Stimulated activated CD4-positive, alpha-beta T cell treated with anti-CD3 and anti-CD28 coated beads, Interleukin-15, amount 100 ng/mL, for 1 hour (primary cell): ENCODE results near the gene MPPED1.

ENCODE experiments used
- DNase-seq, 2 donors: peaks; one replicate each; pipeline ENCODE4 v3.0.0-alpha.2; 2020; ENCODE audit warnings: low read depth in 1 of 2, low spot score in 1 of 2

The MPPED1 gene

DNA sequence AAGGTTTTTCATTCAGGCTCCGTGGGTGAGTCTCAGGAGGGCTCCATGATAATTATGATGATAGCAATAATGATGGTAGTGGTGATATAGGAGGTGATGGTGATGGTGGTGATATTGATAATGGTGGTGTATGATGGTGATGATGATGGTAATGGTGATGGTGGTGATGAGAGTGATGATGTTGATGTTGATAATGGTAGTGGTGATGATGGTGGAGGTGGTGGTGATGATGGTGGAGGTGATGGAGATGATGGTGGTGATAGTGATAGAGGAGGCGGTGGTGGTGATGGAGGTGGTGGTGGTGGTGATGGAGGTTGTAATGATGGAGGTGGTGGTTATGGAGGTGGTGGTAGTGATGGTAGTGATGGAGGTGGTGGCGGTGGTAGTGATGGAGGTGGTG, 79.4 kb downstream of the MPPED1 start:
- DNase-seq = no peak

DNA sequence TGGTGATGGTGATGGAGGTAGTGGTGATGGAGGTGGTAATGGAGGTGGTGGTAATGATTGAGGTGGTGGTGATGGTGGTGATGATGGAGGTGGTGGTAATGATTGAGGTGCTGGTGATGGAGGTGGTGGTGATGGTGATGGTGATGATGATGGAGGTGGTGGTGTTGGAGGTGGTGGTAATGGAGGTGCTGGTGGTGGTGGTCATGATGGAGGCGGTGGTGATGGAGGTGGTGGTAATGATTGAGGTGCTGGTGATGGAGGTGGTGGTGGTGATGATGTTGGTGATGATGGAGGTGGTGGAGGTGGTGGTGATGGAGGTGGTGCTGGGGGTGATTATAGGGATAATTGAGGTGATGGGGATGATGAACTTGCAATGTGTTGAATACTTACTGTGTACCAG, 79.9 kb downstream of the MPPED1 start:
- DNase-seq = no peak

- no peak for DNase-seq
Observed at GRCh38 chr22:43493297-43493696, 81.5 kb downstream of the MPPED1 start.

DNA sequence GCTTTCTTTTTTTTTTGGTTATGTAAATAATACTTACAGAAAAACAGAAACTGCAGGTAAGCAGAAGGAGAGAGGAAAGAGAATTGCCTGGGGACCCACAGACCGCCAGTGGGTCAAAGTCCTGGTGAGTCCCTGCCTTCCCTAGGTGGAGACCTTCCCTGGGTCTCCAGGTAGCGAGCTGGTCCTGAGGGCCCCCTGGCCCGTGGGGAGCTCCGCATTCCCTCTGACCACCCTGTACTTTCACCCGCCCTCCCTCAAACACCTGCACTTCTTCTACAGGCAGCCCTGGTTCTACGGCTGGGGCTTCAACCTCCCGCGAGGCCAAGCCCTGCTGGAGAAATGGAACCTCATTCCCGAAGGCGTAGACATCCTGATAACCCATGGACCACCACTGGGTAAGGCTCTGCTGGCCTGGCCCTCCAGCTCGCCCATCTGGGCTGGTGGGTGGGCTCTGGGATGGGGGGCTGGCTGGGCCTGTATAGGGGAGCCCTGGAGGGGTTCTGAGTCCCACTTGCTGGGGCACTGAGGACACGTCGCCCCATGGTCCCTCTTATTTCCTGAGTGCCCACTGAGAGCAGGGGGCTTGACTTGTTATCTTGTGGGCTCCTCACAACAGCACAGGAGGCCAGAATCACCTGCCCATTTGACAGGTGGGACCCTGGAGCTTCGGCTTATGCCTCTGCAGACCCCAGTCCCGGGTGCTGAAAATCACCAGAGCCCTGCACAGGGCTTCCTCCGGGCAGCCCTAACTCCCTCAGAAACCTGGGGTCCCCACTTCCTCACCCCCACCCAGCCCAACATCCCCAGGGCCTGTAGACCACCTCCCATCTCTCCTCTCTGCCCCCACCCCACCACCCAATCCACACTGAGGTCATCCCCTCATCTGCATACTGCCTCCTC, 86.4 kb downstream of the MPPED1 start:
- no peak for DNase-seq

- DNase-seq = no peak
Observed at GRCh38 chr22:43498856-43499253, 87.0 kb downstream of the MPPED1 start.

GRCh38 chr22:43500792-43501785, 89.3 kb downstream of the MPPED1 start:
- no peak for DNase-seq

DNA sequence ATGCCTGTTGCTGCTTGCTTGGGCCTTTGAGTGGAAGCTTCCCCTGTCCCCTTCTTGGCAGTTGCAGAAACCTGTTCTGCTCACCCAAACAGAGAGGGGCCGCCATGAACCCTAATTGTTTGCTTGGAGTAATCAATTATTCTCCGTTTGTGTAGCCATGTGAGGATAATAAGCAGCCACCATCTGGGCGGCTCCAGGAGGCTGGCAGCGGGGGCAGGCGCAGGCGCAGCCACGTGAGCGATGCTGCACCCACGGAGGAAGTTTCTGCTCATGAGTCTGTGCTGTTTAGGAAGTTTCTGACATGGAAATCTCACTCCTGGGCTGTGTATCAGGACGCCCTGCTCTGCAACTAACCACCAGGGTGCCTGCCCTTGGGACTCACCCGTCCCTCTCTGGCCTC, 90.1 kb downstream of the MPPED1 start:
- no peak for DNase-seq

GRCh38 chr22:43502306-43502874, 90.6 kb downstream of the MPPED1 start:
- no peak for DNase-seq

DNA sequence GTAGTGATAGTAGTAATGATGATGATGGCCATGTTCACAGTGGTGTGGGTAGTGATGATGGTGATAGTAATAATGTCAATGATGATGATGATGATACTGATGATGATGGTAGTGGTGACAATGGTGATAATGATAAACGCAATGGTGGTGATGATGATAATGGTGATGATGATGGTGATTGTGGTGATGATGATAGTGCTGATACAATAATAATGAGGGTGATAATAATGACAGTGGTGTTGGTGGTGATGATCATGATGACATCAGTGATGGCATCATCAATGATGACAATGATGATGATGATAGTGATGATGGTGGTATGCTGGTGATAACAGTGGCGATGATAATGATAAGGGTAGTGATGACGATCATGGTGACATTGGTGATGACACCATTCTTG, 92.3 kb downstream of the MPPED1 start:
- no peak for DNase-seq

GRCh38 chr22:43504666-43505261, 93.0 kb downstream of the MPPED1 start:
- no peak for DNase-seq

GRCh38 chr22:43505423-43505822, 93.6 kb downstream of the MPPED1 start:
- DNase-seq = no peak

DNA sequence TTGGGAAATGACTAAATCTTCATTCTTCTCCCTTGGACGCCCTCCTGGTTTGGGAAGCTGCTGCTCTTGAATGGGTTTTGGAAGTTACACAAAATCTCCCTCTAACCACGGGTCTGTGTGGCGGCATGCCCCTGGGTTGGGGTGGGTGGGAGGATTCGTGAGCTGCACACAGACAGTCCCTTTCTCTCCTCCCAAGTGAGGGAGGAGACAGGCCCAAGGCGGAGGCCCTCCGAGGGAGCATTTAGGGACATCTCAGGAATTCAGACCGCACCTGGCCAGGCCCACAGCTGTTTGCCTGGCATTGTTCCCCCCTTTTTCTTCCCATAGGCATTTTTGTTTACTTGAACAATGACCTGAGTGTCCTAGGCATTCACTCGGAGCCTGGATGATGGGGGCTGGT, 94.1 kb downstream of the MPPED1 start:
- DNase-seq = no peak

- DNase-seq = no peak
Observed at GRCh38 chr22:43506487-43506886, 94.7 kb downstream of the MPPED1 start.

DNA sequence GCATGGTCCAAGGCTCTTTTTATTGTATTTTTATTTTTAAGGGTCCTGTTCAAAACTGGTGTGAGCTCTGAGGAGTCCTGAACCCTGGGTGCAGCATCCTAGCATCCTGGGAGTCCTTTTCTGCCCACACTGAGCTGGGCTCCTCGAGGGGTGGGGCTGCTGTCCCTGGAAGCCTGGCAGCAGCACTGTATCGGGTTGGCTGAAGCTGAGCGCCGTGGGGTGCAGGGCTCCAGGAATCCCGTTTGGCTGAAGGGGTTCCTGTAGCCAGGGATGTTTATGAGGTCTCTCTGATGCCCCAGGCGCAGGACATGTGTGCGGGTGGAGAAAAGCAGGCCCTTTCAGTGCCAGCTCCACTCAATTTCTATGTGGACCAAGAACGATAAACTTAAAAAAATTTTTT, 95.4 kb downstream of the MPPED1 start:
- no peak for DNase-seq

DNA sequence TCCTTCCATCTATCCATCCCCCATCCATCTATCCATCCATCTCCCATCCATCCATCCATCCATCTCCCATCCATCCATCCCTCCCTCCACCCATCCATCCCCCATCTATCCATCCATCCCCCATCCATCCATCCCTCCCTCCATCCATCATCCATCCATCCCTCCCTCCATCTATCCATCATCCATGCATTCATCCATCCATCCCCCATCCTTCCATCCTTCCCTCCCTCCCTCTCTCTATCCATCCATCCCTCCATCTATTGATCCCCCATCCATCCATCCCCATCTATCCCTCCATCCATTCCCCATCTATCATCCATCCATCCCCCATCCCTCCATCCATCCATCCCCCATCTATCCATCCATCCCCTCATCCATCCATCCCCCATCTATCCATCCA, 96.7 kb downstream of the MPPED1 start:
- no peak for DNase-seq

- DNase-seq = no peak
Observed at GRCh38 chr22:43509337-43509736, 97.5 kb downstream of the MPPED1 start.

GRCh38 chr22:43510281-43511070, 98.7 kb downstream of the MPPED1 start:
- no peak for DNase-seq

- no peak for DNase-seq
Observed at GRCh38 chr22:43511276-43511910, 99.6 kb downstream of the MPPED1 start.

- DNase-seq = no peak
Observed at GRCh38 chr22:43512279-43512678, 100.5 kb downstream of the MPPED1 start.
